Rectal smooth muscle tissue (tissue), 1 donor: ENCODE data around the gene FSIP1.
A peak's percentile ranks its signal among the peaks of the same experiment; 100 is the strongest.

Experiments
- H3K27ac ChIP-seq: one replicate; pipeline ENCODE4 v1.7.0; 2013; ENCODE audit warnings: low read depth, low read length, inconsistent platforms
- H3K27me3 ChIP-seq: one replicate; pipeline ENCODE4 v1.7.0; 2013; ENCODE audit warnings: low read length; ENCODE audit not compliant: control insufficient read depth, insufficient read depth
- H3K36me3 ChIP-seq: one replicate; pipeline ENCODE4 v1.7.0; 2013; ENCODE audit warnings: low read length; ENCODE audit not compliant: control insufficient read depth, insufficient read depth
- H3K4me1 ChIP-seq: one replicate; pipeline ENCODE4 v1.7.0; 2013; ENCODE audit warnings: low read length; ENCODE audit not compliant: control insufficient read depth, insufficient read depth
- H3K4me3 ChIP-seq: one replicate; pipeline ENCODE4 v1.7.0; 2013; ENCODE audit warnings: low read length
- H3K9ac ChIP-seq: one replicate; pipeline ENCODE4 v1.7.0; 2013; ENCODE audit warnings: low read length

The FSIP1 gene

DNA sequence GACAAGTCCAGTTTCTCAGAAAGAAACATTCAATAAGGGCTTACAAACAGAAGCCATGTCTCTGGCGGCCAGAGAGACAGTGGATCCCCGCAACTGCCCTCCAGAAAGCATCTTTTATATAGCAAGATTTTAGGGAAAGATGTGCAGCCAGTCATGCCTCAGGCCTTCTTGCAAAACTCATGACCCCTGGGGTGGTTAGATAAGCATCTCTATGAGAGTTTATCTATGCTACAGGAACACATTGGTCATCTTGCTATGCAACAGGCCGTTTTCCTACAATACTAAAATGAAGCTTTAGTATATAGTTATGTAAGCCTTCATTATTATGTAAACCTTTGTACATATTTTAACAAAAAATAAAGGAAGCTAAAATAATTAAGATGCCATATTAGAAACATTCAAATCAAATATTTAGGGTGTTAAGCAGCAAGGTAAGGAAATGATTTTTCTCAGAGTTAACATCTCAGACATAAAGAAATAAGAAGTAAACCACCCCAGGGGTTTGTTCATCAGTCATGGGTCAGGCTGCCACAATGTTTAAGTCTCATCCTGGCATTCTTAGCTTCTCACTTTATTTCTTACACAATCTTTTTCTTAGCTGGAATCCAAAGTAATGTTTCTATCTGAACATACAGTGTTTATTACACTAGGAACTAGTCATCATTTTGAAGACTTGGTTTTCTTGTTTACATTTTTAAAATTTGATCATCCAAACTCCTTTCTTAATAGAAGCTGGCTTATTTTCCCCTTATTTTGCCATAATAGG is 6.3 kb upstream of the FSIP1 start:
- H3K4me3 ChIP-seq, result no peak overlapping the region
- H3K36me3 ChIP-seq, result no peaks in the 10 kb centered on the region
- no peaks in the 10 kb centered on the region for H3K4me1 ChIP-seq
- H3K27ac ChIP-seq, result no peak overlapping the region
- H3K27me3 ChIP-seq, result no peaks in the 10 kb centered on the region
- H3K9ac ChIP-seq, result no peak overlapping the region

DNA sequence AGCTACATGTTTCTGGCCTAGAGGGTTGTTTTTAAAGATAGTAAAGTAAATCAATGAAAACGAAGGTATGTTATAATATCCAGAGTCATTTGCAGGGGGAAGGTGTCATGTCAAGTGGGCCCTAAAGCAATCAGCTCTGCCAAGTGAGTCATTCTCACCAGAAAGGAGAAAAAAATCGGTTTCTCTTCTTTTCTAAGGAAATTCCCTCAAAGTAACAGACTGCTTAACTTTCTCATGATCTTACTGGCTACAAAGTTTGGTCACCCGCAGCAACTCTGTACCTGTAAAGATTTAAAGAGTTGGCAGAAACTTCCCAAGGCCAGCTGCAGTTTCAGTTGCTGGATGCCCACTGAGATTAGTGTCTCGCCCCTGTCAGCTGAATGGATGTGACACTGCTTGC is 5.5 kb upstream of the FSIP1 start:
- no peak overlapping the region for H3K4me3 ChIP-seq
- no peaks in the 10 kb centered on the region for H3K36me3 ChIP-seq
- no peak overlapping the region for H3K9ac ChIP-seq
- H3K27me3 ChIP-seq, result no peaks in the 10 kb centered on the region
- H3K4me1 ChIP-seq, result no peaks in the 10 kb centered on the region
- H3K27ac ChIP-seq, result no peak overlapping the region

DNA sequence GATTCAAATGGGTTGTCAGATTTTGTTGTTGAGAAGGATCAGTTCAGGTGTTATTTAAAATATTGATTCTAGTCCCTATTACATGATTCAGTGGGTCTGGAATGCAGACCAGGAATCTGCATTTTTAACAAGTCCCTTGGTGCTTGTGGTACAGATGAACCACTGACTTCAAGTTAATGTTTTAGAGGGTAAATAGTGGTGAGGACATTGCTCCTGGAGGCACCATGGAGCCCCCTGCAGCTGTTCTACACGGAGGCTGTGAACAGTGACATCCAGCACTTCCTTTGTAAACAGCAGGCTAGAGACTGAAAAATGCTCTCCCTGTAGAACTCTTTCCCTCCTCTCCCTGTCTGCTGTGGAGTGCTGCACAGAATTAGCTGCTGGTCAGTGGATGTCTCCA is 4.8 kb upstream of the FSIP1 start:
- Histone ChIP-seq H3K9ac (no peak overlapping the region), H3K27ac (no peak overlapping the region)

DNA sequence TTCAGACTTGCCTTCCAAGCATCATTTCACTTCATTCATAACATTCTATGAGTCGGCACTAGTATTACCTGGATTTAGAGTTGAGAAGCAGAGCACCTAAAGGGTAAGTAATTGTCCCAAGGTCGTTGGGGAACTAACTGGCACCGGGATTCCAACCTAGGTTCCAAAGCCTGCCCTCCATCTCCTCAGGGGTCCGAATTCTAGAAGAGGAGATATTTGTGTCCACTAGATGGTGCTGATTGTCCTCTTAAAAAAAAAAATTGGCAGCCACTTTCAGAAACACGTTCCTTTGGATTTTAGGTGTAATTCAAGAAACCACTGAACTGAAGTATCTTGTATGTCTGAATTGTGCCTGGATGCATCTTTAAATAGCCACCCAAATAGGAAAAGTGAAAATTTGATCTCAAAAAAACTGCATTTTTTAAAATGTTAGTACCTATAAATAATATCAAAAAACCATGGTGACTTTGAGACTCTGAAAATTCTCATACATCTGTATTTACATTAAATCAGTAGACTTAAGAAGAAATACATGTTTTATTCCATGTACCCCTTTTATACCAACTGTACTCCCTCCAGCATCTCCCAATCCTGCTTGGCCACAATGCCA is 3.9 kb upstream of the FSIP1 start:
- Histone ChIP-seq H3K9ac (no peak overlapping the region), H3K4me1 (no peaks in the 10 kb centered on the region), H3K4me3 (no peak overlapping the region), H3K27ac (no peak overlapping the region), H3K36me3 (no peaks in the 10 kb centered on the region), H3K27me3 (no peaks in the 10 kb centered on the region)

More for the DNA sequence above, 4.8 kb upstream of the FSIP1 start:
- no peaks in the 10 kb centered on the region for H3K4me1 ChIP-seq
- H3K4me3 ChIP-seq, result no peak overlapping the region
- H3K36me3 ChIP-seq, result no peaks in the 10 kb centered on the region
- H3K27me3 ChIP-seq, result no peaks in the 10 kb centered on the region

DNA sequence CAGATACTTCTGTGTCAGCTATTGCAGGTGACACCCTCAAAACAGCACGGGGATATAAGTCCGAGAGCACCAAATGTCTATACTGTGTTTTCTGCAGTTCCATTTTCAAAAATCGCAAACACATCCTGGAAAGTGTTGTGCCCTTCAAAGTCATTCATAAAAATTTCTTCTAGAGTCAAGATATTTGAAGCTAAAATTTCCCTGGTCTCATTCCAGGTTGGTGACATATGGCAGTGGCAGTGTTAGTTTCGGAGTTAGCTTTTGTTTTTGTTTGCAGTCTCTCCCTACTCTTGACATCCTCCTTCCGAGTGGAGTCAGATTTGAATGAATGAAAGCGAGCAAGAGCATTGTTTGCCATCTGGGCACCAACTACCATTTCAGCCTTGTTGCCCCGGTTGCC is 3.2 kb upstream of the FSIP1 start:
- Histone ChIP-seq H3K4me1 (no peaks in the 10 kb centered on the region), H3K27me3 (no peaks in the 10 kb centered on the region), H3K4me3 (no peak overlapping the region), H3K9ac (no peak overlapping the region), H3K27ac (no peak overlapping the region), H3K36me3 (no peaks in the 10 kb centered on the region)

DNA sequence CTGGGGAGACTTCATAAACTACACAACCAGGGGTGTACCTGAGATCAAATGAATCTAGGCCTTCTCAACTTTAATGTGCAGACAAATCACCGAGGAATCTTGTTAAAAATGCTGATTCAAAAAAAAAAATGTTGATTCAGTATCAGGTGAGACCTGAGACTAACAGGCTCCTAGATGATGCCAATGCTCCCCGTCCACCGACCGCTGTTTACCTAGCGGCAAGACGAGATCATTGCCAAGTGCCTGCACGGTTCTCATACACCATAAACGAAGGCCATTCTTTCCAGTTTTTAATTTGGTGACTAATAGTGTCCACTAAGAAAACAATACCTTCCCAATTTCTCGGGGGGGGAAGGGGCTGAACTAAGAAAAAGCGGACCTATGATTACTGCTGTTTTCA is 2.5 kb upstream of the FSIP1 start:
- H3K27me3 ChIP-seq, result no peaks in the 10 kb centered on the region
- H3K36me3 ChIP-seq, result no peaks in the 10 kb centered on the region
- no peak overlapping the region for H3K4me3 ChIP-seq
- no peaks in the 10 kb centered on the region for H3K4me1 ChIP-seq
- H3K9ac ChIP-seq, result no peak overlapping the region
- no peak overlapping the region for H3K27ac ChIP-seq

DNA sequence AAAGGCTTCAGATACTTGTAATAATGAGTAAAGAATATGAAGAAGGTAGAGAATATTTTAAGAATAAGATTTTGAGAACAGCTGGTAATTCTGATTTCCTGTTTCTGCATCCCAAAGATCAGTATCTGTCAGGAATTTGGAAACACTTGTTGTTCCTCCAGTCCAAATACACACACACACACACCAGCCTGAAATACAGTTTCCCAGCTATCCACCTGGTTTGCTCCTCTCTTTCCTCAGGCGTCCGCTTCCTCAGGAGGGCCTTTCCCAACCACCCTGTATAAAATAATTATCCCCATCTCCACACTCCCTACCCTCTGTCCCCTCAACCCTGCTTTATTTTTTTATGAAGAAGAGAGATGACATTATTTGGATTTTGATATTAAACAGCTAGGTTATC is 2.0 kb upstream of the FSIP1 start:
- no peak overlapping the region for H3K27ac ChIP-seq
- H3K27me3 ChIP-seq, result no peaks in the 10 kb centered on the region
- H3K9ac ChIP-seq, result no peak overlapping the region
- no peak overlapping the region for H3K4me3 ChIP-seq
- no peaks in the 10 kb centered on the region for H3K36me3 ChIP-seq
- no peaks in the 10 kb centered on the region for H3K4me1 ChIP-seq

DNA sequence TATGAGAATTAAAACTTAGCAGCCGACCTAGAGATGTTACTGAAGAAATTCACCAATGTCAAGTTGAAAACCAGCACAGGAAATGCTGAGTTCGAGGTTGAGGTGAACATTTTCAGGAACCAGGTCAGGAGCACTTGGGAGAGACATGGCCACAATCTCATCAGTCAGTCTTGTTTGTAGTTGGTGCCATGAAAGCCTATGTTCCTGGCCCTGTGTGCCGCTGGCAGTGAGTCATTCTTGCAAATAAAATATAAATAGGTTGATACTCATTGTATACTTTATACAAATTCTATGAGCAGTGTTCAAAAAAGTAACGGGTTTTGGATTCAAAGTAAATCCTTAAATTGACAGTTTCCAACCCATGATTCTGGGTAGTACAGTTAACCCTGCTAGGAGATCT is 1.5 kb upstream of the FSIP1 start:
- Histone ChIP-seq H3K4me1 (no peaks in the 10 kb centered on the region), H3K27me3 (no peaks in the 10 kb centered on the region), H3K27ac (no peak overlapping the region), H3K4me3 (no peak overlapping the region), H3K36me3 (no peaks in the 10 kb centered on the region), H3K9ac (no peak overlapping the region)

DNA sequence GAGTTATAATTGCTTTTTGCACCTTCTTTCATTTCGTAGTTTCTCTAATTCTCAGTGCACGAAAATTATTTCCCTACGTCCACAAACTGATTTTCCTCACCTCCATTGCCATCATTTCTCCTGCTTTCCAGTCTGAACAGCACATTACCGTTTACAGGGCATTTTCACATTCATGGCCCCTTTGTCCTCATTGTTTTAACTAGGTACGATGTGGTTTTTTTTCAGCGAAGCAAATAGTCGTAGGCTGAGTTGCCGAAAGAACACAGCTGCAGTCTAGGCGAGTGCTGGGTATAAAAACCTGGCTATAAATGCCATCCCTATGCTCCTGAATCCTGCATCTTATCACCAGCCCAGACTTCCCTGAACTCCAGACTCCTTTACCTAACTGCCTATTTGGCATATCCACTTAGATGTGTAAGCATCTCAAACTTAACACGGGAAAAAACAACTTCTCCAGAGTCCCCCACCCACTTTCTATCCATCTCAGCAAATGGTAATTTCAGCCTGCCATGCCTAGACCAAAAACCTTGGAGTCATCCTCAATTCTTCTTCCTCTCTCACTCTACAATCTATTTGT is 691 bp upstream of the FSIP1 start:
- Histone ChIP-seq H3K27ac (peak overlapping the region; percentile 79), H3K4me1 (no peaks in the 10 kb centered on the region), H3K9ac (peak overlapping the region; percentile 80), H3K36me3 (no peaks in the 10 kb centered on the region), H3K27me3 (no peaks in the 10 kb centered on the region), H3K4me3 (peak overlapping the region; percentile 99)

DNA sequence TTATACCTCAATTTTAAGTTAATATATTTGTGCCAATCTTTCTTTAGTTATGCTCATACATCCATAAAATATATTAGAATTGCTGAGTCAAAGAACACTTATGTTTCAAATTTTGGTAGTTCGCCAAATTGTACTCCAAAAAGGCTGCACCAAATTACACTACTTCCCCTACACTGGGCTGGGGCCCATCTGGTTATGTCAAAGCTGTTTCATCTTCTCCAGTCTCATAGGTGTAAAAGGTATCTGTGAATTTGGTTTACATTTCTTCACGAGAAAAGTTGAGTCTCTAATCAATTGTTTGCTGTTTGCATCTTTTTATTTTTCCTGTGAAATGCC is 706 bp downstream of the FSIP1 start:
- no peaks in the 10 kb centered on the region for H3K4me1 ChIP-seq
- peak overlapping the region; percentile 40 for H3K4me3 ChIP-seq
- peak overlapping the region; percentile 11 for H3K27ac ChIP-seq
- no peaks in the 10 kb centered on the region for H3K27me3 ChIP-seq
- no peak overlapping the region for H3K9ac ChIP-seq
- H3K36me3 ChIP-seq, result no peaks in the 10 kb centered on the region

DNA sequence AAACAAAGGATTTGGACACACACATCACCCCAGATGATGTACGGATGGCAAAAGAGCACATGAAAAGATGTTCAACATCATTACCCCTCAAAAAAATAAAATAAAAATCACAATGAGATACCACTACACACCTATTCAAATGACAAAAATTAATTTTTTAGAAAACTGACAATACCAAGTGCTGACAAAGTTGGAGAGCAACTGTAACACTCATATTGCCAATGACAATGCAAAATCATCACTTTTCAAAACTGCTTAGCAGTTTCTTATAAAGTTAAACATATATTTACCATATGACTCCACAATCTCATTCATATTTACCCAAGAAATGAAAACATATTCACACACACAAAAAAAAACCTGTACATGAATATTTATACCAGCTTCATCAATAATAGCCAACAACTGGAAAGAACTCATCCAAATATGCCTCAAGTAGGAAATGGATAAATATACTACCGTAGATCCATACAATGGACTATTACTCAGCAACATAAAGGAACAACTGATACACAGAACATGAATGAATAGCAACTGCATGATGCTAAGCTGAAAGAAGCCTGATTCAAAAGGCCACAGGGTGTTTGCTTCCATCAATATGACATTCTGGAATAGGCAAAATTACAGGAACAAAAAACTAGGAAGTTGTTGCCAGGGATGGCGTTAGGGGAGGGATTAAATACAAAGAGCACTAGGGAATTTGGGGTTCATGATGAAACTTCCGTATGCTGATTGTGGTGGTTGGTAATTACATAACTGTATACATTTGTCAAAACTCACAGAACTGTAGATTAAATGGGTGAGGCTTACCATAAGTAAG is 1.3 kb downstream of the FSIP1 start:
- Histone ChIP-seq H3K9ac (no peak overlapping the region), H3K36me3 (no peaks in the 10 kb centered on the region), H3K4me3 (no peak overlapping the region), H3K4me1 (no peaks in the 10 kb centered on the region), H3K27me3 (no peaks in the 10 kb centered on the region), H3K27ac (no peak overlapping the region)

DNA sequence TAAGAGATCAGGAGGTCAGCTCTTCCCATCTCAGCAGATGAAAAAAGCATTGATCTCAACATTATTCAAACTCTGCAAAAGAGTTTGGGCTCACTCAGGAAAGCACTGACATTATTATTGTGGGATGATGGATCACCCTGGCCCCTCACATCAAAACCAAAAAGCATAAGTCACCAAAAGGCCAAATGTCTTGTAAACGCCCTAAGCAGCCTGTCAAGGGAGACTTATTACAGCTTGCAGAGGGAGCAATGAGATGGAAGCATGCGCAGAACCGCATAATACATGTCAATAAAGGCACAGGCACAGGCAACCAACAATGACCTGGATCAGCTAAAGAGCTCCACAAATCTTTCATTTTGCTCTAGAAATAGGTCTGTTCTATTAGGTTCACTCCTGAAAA is 4.6 kb downstream of the FSIP1 start:
- Histone ChIP-seq H3K4me3 (no peak overlapping the region), H3K27me3 (no peaks in the 10 kb centered on the region), H3K36me3 (no peaks in the 10 kb centered on the region), H3K9ac (no peak overlapping the region), H3K4me1 (no peaks in the 10 kb centered on the region), H3K27ac (no peak overlapping the region)
